ENCODE results near the gene AJM1. TPM values are rescaled to one million over a fixed set of nuclear protein-coding genes. Genes with fewer than 3 reads are reported as not detected.

The AJM1 gene
- total RNA-seq, 6 experiments from 2014 or later, result 1.7 to 2.8 (median 2.6) TPM

- no peak for DNase-seq
- Histone ChIP-seq H3K27ac (no peak overlapping the region), H3K9me3 (no peaks in the 10 kb centered on the region), H3K4me1 (peaks cover 0 to 32% (median 7%) of the 10 kb centered on the region in 4 donors), H3K4me3 (no peak overlapping the region), H3K36me3 (no peaks in the 10 kb centered on the region), H3K27me3 (no peaks in the 10 kb centered on the region)
- no peak for ATAC-seq
- 19% methylated on average over 17 of the region's 88 CpGs for WGBS (ENCODE audit: insufficient coverage, low coverage, low lambda C conversion rate, missing lambda C conversion rate)
- TF ChIP-seq POLR2A (IDR thresholded peaks at IDR 0.05) (no peak), CTCF (IDR thresholded peaks at IDR 0.05) (no peak)
- intact Hi-C loops (cut with DNase I), result loop anchor here in 1 of 2 donors (5.0 kb wide), 1 partner anchor 187 kb away; the partner anchor contains the start of gene FUT7
Measured at GRCh38 chr9:136844761-136845464, 2.6 kb downstream of the AJM1 start.

- Histone ChIP-seq H3K4me3 (no peak overlapping the region), H3K4me1 (peaks cover 0 to 40% (median 10%) of the 10 kb centered on the region in 4 donors), H3K27me3 (no peaks in the 10 kb centered on the region), H3K27ac (no peak overlapping the region), H3K36me3 (no peaks in the 10 kb centered on the region), H3K9me3 (no peaks in the 10 kb centered on the region)
- DNase-seq (no peak), ATAC-seq (no peak)
- WGBS (ENCODE audit: insufficient coverage, low coverage, low lambda C conversion rate, missing lambda C conversion rate), result no CpG with 5 or more reads among the region's 102 CpGs
- TF ChIP-seq POLR2A (IDR thresholded peaks at IDR 0.05) (no peak), CTCF (IDR thresholded peaks at IDR 0.05) (no peak)
- intact Hi-C loops (cut with DNase I), result loop anchor here in 1 of 2 donors (5.0 kb wide), 1 partner anchor 187 kb away; the partner anchor contains the start of gene FUT7
Measured at GRCh38 chr9:136845465-136846260, 3.4 kb downstream of the AJM1 start.

DNA sequence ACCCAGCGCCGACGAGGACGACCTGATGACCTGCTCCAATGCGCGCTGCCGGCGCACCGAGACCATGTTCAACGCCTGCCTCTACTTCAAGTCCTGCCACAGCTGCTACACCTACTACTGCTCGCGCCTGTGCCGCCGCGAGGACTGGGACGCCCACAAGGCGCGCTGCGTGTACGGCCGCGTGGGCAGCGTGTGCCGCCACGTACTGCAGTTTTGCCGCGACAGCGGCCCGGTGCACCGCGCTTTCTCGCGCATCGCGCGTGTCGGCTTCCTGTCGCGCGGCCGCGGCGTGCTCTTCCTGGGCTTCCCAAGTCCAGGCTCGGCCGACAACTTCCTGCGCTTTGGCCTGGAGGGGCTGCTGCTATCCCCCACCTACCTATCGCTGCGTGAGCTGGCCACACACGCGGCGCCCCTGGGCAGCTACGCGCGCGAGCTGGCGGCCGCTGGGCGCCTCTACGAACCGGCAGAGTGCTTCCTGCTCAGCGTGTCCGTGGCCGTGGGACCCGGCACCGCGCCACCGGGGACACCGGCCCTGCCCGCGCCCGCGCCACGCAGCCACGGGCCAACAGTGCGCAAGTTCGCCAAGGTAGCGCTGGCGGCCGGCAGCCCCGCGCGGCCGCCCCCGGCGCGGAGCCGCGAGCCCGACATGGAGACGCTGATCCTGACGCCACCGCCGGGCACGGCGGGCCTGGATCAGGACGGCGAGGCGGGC lies 4.3 kb downstream of the AJM1 start:
- peaks cover 0 to 40% (median 14%) of the 10 kb centered on the region in 4 donors for H3K4me1 ChIP-seq
- DNase-seq, result no peak
- H3K27ac ChIP-seq, result no peak overlapping the region
- WGBS (ENCODE audit: insufficient coverage, low coverage, low lambda C conversion rate, missing lambda C conversion rate), result no CpG with 5 or more reads among the region's 98 CpGs
- H3K36me3 ChIP-seq, result peaks cover 0 to 4% (median 0%) of the 10 kb centered on the region in 4 donors
- H3K4me3 ChIP-seq, result no peak overlapping the region
- intact Hi-C loops (cut with DNase I), result loop anchor here in 1 of 2 donors (5.0 kb wide), 1 partner anchor 186 kb away; the partner anchor contains the start of gene FUT7
- ATAC-seq, result no peak
- H3K9me3 ChIP-seq, result no peaks in the 10 kb centered on the region
- TF ChIP-seq POLR2A (IDR thresholded peaks at IDR 0.05) (no peak), CTCF (IDR thresholded peaks at IDR 0.05) (no peak)
- H3K27me3 ChIP-seq, result no peaks in the 10 kb centered on the region

DNA sequence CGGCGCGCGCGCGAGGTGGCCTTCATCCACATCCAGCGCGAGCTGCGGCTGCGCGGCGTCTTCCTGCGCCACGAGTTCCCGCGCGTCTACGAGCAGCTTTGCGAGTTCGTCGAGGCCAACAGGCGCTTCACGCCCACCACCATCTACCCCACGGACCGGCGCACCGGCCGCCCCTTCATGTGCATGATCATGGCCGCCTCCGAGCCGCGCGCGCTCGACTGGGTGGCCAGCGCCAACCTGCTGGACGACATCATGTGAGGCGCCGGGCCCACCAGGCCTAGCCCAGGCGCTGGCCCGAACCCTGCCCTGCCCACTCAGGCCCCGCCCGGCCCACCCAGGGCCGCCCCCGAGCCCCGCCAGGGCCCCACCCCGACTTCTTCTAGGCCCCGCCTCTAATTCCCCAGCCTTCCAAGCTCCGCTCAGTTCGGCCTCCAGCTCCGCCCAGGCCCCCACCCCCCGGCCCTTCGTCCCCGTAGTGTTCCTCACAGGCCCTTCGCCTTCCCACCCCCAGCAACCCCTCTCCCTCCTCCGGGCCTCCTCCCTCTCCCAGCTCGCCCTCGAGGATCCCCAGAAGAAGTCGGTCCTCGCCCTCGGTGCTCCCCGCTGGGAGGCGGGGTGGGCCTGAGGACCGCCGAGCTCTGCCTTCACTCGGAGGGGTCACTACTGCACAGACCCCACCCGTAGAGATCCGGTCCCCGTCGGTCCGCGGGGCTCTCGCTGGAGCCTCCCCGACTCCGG lies 5.0 kb downstream of the AJM1 start:
- TF ChIP-seq CTCF (IDR thresholded peaks at IDR 0.05) (no peak), POLR2A (IDR thresholded peaks at IDR 0.05) (no peak)
- peak in 2 of 4 donors; percentile 2 to 23 for ATAC-seq
- Histone ChIP-seq H3K4me1 (peaks cover 0 to 40% (median 13%) of the 10 kb centered on the region in 4 donors), H3K27ac (peak overlapping the region; percentile 81 to 88 (median 85)), H3K9me3 (no peaks in the 10 kb centered on the region), H3K4me3 (peak overlapping the region; percentile 61 to 84 (median 65)), H3K27me3 (no peaks in the 10 kb centered on the region), H3K36me3 (peaks cover 0 to 4% (median 0%) of the 10 kb centered on the region in 4 donors)
- intact Hi-C loops (cut with DNase I), result loop anchor here in 1 of 2 donors (5.0 kb wide), 1 partner anchor 185 kb away; the partner anchor contains the start of gene FUT7
- 2% methylated on average over 22 of the region's 75 CpGs for WGBS (ENCODE audit: insufficient coverage, low coverage, low lambda C conversion rate, missing lambda C conversion rate)
- DNase-seq, result peak in 1 of 3 donors; percentile 64
